HG02938 (cell line): ENCODE data around the gene GAREM1.
A peak's percentile ranks its signal among the peaks of the same experiment; 100 is the strongest.
"Not testable (repeated sequence)": the region's sequence is repeated elsewhere in the genome, so short reads cannot be mapped to it uniquely, and the experiment has no call there.

Experiments
- ATAC-seq: cut with Tn5 transposase; IDR thresholded peaks from one replicate; pipeline ENCODE4 v1.9.1; 2021; ENCODE audit warnings: mild to moderate bottlenecking, moderate library complexity; ENCODE audit not compliant: unreplicated experiment

The GAREM1 gene

DNA sequence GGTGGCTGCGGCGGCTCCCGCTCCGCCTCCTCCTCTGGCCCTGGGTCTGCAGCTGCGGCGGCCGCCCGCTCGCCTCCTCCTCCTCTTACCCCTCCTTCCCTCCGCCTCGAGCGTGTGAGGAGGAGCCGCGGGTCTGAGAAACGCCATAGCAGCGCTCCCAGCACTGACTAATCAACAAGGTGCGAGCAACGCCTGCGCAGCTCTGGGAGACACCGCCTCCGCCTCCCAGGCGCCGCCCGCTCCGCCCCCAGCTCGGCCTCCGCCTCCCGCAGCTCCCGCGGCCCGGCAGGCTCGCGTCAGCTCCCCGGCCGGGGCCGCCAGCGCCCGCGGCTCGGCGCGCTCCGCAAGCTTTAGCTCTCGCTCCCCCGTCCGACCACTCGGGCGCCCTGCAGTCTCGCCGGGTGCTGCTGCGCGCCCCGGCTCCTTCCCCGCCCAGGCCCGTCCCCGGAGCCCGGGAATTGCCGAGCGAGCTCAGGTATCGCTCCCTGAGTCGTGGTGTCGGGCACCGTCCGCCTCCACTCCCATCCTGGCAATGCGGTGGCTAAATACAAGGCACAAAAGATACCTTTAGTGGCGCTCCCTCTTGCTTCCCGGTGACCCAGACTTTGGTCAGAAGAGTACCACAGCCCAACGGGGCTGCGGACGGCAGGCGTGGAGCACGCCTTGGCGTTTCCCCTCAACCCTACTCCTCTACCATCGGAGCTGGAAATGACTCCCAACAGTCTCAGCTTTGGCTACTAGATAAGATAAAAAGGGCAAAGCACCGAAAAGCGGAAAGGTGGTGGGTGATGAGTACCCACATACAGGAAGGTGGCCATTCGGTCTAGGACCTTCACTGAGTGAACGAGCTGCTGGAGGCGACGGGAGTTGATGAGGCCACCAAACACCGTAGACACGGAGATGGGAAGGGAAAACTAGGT lies at the start of gene GAREM1:
Gene GAREM1, minus strand, starts transcription at position 169 of the 920 bp plus-strand sequence. CDS start 454 bp downstream, outside the sequence.
- ATAC-seq, result peak; percentile 93

DNA sequence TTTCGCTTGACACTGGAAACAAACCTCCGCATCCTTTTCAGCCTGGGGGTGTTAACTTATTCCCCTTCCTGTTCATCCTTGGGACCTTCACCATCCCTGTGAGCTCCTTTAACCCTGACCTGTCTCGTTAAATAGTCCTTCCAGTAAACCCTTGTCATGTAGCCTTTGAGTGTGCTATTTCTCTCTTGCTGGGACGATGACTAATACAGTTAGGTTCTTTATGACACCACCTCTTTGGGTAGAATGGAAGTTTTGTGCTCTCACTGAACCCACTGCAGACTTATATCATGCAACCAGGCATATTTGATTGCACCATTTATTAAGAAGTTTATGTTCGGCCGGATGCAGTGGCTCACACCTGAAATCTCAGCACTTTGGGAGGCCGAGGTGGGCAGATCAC lies 40.5 kb upstream of the GAREM1 start:
- ATAC-seq, result no peak

DNA sequence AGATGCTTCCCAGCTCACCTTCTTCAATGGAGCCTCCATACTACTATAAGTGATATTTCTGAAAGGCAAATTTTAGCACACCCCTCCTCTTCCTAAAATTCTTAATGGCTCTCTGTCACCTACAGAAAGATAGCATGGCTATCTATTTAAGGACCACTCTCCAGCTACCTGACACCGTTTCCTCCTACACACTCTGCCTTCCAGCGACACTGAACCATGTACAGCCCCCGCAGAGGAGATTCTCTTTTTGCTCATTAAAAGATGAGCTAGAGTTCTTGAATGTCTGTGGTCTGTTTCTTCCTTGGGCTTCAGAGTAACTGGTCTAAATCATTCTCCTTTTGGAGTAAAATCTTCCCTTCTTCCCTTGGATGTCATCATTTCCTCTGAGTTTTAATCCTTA lies 38.4 kb upstream of the GAREM1 start:
- no peak for ATAC-seq

DNA sequence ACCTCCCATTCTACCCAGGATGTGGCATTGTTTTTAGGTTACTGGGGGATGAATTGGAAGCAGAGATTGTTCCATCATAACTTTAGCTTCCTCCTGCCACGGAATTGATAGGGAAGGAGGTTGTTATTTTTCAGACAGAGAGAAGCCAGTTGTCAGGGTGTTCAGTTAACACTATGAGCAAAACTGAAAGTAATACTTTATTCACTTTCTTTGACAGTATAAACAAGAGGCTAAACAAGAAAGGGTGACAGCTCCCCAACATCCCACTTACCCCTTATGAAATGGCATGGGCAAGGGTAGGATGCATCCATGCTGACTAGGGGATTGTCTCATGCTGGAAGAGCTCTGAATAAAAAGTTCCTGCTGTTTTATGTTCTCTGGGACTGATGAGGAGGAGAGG lies 36.4 kb upstream of the GAREM1 start:
- no peak for ATAC-seq

DNA sequence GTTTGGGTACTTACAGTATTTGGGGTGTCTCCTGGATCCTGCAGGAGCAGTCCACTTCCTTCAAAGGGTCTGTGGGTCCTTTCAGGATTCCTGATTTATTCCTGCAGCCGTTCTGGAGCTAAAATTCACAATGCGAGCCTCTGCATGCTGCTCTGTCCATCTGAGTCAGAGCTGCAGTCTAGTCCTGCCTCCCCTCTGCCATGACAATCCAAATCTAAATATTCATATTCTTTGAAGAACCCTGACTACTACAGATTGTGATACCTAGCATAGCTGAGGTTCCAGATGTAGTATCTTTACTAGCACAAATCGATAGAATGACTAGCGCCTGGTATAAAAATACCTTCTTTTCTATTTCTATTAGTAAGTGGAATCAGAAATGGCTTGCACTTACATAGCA lies 31.3 kb upstream of the GAREM1 start:
- no peak for ATAC-seq

DNA sequence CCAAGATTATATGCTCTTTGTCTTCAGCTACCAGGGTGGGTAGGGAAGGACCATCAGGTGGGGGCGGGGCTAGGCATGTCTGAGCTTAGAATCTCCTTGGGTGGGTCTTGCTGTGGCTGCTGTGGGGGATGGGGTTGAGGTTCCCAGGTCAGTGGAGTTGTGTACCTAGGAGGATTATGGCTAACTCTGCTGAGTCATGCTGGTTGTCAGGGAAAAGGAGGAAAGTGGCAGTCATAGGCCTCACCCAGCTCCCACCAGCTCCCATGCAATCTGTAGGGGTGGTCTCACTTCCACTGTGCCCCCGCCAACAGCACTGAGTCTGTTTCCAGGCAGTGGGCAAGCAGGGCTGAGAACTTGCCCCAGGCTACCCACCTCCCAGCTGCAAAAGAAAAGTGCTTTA lies 30.6 kb upstream of the GAREM1 start:
- ATAC-seq, result not testable (repeated sequence)

DNA sequence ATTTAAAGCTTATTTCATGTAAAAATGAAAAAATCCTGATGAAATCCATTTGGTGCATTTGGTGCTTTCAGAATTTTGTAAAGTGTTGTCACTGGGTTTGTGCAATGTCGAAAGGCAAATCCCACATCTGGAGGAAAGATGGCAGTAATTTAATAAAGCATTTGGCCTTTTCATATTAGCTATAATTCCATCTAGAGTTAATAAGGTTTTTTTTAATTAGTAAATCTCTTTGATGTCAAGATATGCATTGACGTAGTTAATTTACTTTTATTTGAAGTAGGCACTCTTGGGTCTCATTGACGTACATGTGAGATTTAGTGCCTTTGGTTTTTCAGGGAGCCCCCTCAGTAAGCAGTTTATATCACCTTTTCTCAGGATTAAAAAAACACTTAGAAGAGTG lies 12.3 kb upstream of the GAREM1 start:
- ATAC-seq, result no peak

DNA sequence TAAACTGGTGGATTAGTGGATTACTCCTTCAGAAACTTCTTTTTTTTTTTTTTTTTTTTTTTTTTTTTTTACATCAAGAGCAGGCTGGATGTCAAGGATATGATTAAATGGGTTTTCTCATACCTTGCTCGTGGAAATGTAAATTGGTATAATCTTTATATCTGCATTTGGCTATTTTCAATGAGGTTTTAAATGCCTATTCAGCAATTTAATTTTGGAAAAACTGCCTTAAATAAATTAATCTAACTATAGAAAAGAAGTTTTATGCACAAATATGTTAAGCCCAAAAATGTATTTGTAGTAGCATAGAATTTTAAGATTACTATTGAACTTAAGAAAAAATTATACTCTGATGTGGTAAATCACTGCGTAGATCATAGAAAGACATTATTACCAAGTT lies 11.4 kb upstream of the GAREM1 start:
- ATAC-seq, result no peak

DNA sequence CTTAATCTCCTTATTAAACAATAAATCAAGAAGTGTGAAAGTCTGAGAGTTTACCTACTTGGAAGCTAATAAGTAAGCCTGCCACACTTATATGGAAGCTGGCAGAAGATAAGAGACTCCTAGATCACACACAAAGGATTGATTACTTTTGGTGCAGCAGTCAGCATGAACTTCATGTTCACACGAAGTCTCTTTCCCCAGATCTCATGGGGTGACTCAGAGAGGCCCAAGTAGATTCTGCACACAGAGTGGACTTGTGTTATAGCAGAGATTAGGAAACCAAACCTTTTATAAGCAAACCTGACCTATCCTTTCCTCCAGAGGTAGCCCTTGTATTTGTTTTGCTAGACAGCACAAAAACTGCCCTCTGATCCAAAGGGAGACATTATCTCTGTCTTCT lies 9.9 kb upstream of the GAREM1 start:
- ATAC-seq, result no peak

DNA sequence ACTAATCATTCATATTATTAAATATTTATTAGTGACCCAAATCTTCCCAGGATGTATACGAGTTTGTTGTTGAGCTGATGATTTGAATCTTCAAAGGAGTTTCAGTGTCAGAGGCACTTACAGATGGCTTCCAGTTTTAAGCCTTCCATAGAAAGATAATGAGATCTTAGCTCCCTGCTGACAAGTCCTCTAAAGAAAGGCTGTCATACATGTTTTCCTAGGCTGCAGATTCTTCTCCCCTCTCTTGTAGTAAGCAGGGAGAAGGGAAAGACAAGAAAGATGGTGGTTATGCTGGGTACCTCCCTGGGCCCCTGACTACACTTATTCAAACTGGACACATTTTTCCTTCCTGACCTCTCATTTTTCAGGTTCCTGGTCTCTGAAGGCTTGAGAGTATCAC lies 8.1 kb upstream of the GAREM1 start:
- no peak for ATAC-seq

DNA sequence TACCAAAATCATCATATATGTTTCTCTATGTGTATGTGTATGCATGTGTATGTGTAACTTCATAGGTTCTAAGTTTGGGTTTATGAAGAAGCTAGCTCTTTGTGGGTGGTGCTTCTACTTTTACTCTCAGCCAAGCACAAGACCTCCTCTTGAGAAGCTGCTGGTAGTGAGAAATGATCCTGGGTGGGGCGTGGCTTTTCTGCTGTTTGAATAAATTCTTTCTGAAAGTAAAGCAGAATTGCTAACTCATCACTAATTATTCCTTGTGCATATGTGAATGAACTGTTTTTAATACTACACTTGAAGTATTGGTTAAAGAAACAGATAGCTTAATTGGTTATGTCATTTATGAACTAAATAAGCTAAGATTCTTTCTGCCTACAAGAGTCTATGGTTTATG lies 7.6 kb upstream of the GAREM1 start:
- ATAC-seq, result no peak

DNA sequence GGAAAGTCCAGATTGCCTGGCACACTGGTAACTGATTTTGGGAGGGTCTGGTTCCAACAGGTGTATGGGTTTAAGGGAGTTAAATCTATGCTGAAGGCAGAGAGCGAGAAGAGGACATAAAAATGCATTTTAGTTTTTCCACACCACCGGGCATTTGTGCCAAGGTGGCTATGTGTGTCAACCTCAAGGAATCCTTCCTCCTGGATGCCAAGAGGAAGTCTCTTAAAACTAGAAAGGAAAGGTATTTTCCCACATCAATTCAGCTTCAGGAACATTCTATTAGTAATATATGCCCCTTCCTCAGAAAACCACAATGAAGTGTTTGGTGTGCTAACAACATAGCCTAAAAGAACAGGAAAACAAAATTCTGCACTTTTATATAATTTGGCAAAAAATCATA lies 5.4 kb upstream of the GAREM1 start:
- no peak for ATAC-seq

DNA sequence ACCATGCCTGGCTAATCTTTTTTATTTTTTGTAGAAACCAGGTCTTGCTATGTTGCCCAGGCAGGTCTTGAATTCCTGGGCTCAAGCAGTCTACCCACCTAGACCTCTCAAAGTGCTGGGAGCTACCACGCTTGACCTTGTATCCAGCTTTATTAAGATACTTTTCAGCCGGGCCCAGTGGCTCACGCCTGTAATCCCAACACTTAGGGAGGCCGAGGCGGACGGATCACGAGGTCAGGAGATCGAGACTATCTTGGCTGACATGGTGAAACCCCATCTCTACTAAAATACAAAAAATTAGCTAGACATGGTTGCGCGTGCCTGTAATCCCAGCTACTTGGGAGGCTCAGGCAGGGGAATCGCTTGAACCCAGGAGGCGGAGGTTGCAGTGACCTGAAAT lies 4.4 kb upstream of the GAREM1 start:
- not testable (repeated sequence) for ATAC-seq

DNA sequence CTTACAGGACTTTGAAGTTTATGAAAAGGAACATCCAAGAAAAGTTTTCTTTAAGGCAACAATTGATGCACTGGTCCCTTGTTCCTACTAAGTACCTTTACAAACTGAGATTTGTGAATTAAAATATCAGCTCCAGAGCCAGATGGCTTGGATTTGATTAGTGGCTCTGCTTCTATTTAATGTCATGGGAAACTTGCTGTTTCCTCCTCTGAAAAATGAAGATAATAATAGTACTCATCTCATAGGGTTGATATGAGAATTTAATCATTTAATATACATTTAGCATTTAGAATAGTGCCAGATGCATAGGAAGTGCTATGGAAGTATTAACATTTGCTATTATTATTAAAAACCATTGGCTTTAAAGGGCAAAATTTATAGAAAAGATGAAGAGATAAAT lies 2.6 kb upstream of the GAREM1 start:
- no peak for ATAC-seq

DNA sequence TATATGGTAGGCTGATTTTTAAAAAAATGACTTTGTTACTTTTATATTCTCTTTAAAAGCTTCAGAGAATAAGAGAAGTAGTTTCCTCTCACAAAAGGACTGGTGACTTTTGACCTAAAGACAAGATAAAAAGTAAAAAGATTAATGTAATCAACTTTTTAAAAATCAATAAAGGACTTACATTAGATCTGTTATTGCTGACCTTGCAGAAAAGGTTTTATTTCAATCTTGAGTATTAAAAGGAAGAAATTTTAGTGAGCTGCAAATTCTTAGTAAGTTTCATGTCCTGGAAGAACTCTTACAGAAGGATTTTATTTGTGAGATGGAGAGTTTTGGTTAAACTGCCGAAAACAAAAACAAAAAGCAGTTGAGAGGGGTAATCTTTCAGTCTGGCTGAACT lies 2.2 kb upstream of the GAREM1 start:
- no peak for ATAC-seq

DNA sequence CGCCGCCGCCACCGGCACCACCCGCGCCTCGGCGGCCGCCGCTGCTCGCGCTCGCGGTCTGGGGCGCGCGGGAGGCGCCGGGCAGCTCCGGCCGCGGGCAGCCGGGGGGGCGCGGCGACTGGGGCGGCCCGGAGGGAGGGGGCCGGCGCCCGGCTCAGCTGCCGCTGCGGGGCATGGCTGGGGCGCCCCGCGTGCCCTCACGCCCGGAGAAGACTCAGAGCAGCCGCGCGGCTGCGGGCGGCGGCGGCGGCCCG lies 295 bp downstream of the GAREM1 start:
- ATAC-seq, result no peak

DNA sequence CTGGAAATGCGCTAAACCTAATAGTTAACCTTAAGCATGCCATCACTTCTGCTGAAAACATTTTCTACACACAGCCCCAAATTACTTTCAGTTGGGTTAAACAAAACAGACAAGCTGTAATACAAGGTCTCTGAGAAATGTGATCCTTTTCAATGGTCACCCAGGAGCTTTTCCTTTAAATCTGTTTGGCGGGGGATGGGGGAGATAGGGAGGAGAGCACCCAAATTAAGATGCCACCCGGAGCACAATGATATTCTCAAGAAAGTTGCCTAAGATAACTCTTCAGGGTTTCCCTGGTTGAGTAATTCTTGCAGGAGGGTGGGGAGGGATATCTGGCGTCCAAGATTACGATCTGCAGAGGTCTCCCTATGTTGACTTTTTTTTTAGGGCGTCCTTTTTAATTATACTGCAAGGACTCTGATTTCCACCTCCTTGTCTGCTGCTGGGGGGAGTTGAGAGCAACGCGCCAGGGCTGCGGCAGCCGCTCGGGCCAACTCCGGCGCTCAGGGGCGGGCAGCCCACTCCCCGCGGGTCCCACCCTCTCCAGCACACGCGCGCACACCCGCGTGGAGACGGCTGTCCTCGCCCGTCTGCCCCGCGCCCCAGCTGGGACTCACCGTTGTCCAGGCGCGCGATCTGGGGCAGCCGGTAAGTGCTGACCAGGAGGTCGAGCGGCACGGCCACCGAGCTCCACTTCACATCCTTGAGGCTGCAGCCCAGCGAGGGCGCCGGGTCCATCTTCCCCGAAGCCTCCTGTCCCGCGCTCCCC lies 807 bp downstream of the GAREM1 start:
- peak; percentile 4 for ATAC-seq

DNA sequence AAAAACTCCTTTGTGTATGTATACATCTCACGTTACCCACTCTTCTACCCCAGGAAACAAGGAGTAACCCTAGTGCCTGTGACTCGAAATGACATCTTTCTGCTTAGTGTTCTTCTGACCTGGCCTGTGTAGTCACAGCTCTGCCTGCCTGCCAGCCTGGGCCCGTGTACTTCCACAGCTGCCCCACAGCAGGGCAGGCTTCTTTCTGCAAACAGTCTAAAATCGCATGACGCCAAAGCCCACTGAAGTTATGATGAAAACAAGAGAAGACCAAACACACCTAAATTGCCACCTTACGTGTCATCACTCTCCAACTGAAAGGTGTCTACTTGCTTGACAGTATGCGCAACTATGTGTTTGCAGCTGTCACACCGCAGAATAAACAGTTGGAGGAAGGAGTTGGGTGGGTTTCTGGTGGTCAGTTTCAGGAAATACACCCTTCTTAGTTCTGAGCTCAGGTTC lies 1.5 kb downstream of the GAREM1 start:
- no peak for ATAC-seq

DNA sequence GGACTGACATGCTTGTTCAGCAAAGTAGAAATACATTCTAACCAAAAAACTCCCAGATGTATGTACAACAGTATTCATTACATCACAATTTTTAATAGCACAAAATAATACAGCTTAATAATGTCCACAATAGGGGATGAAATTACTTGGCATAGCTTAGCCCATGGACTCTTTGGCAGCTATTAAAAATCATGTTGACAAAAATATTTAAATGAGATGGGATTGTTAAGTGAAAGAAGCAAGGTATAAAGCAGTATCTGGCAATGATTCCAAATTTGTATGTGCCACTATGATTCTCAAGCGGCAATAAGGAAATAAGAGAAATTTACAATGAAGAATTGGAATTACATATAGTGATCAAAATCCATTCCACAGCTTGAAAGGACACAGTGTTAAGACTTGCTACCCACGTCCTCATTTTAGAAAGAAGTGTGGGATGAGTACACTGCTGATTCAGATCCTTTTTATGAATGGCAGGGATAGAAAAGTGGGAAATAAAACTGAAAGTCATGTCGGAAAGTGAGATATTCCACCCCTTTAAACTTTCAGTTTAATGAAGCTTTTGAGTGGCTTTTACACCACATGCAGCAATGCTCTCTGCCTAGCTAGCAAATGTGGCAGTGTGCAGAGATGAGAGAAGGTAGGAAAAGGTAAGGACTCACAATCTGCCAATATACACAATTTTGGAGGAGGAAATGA lies 2.4 kb downstream of the GAREM1 start:
- no peak for ATAC-seq

DNA sequence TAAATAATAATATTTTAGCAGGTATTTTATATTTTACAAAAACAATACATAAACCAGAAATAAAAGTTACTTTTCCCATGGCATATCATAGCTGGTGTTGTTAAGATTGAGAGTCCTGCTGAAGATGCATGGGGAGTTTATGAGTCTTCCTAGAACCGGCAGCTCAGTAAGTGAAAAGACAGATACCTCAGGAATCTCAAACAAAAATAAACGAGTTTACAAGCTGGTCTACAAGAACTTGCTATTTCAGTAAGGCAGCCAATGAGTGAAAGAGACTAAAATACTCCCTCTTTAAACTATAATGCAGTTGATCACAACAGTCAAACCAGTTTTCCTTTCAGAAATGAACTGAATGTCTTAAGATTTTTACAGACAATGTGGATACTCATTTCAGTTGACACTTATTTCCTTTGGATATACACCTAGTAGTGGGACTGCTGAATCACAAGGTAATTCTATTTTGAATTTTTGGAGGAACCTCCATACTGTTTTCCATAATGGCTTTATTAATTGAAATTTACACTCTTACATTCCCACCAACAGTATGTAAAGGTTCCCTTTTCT lies 8.9 kb downstream of the GAREM1 start:
- no peak for ATAC-seq

DNA sequence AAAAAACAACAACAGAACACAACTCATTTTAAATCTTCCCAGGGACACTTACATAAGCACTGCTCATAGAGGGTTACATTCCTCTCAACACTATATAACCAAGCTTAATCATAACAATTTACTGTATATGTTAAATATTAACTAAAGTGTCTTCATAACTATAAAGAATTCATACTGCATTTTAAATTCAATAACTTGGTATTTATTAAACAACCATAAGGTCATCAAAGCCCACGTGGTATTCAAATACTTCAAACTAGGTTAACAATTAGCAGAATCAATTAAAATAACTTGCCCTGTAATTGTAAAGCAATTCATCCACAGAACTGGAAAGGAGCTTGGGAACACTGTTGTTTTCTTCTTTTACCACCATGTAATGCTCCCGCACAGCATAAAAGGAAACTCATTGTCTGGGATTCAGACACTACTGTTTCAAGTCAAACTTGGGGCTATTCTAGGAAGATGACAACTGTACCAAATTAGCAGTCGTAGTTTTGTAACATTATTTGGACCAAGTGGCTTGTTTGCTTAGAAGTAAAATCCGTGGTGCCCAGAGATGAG lies 10.4 kb downstream of the GAREM1 start:
- no peak for ATAC-seq
